Stimulated activated CD4-positive, alpha-beta T cell treated with anti-CD3 and anti-CD28 coated beads, Interleukin-1b, Interleukin-23, amount 100 ng/mL, for 24 hours (primary cell): Measurements from ENCODE around the gene GABRR1.
"Not testable (repeated sequence)": the region's sequence is repeated elsewhere in the genome, so short reads cannot be mapped to it uniquely, and the experiment has no call there.

Experiments
- DNase-seq, 4 experiments: peaks; one replicate each; pipeline ENCODE4 v3.0.0-alpha.2; 2020; ENCODE audit warnings: low read depth in 4 of 4, low spot score in 1 of 4

GABRR1 gene

GRCh38 chr6:89161326-89162046 is 55.7 kb downstream of the GABRR1 start:
- DNase-seq = no peak

GRCh38 chr6:89160331-89161092 is 56.6 kb downstream of the GABRR1 start:
- DNase-seq = no peak

- no peak for DNase-seq
These were observed 63.0 kb downstream of the GABRR1 start for GRCh38 chr6:89154131-89154530.

DNA sequence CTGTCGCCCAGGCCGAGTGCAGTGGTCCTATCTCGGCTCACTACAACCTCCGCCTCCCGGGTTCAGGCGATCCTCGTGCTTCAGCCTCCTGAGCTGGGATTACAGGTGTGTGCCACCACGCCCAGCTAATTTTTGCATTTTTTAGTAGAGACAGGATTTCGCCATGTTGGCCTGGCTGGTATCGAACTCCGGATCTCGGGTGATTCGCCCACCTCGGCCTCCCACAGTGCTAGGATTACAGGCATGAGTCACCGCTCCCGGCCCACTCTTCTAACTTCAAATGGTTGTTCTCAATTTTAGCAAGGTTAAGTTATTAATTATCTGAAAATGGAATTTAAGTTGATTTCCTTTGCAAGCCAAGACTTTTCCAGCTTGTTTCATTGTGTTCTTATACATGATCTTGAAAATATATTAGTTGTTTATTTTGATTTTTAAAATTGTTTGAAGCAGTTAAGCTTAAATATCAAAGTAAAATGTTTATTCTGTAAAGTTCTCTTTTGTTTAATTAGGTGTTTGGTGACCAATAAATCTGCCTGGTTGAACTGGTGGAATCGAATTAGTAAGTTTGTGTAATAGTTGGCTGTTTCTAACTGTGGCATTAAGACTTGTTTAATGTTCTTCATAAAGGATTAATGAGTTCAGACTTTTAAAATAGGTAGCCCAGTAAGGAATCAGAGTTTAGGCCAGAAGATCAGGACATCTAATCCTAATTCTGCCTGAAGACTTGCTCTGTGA is 69.0 kb downstream of the GABRR1 start:
- peak in 1 of 4 experiments; percentile 22 for DNase-seq

DNA sequence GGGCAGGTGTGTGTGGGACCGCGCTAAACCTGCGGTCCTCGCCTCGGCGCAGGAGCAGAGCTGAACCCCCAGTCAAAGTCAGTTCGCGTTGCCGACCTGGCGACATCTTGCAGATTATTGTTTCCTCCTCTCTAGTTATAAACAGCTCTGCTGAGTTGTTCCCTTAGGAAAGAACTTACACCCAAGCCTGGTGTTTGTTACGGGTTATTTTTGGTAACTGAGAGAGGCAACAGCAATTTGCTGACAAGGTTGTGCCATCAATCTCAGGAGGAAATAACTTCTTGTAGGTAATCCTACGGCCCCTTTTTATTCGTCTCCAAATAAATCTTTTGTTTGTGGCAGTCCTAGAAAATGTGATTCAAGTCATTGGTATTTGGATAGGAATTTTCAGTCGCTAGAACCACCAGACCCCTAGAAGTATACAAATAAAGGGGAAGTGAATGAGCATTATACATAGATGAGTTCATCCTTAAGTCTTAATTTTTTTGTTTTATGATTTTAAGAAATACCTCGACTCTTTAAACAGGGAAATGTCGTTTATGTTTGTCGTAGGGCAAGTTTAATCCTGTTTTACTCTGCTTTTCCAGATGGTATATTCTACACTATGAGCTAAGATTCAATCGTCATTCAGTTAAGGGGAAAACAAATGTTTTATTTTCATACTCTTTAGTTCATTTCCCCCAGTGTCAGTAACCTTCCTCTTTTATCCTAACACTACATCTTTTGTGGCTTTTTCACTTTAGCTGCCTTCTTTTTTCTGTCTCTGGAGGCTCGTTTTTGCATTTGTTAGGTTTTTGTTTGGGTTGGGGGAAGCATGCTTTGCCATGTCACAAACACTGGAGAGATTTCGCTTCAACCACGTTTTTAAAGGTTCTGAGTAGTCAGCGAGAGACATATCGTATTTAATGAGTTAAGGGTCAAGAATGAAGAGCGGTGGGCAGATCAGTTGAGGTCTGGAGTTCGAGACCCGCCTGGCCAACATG is 70.1 kb downstream of the GABRR1 start:
- DNase-seq = peak in 1 of 4 experiments; percentile 19

GRCh38 chr6:89145956-89146717 is 71.0 kb downstream of the GABRR1 start, which contains the start of gene PM20D2:
Gene PM20D2 (plus strand): TSS chr6:89146055. CDS start chr6:89146145, 90 bp downstream.
- DNase-seq = peak; percentile 11 to 70 (median 50)

- peak in 3 of 4 experiments; percentile 2 to 12 (median 9) for DNase-seq
These were observed 71.8 kb downstream of the GABRR1 start for GRCh38 chr6:89145091-89145955.

DNA sequence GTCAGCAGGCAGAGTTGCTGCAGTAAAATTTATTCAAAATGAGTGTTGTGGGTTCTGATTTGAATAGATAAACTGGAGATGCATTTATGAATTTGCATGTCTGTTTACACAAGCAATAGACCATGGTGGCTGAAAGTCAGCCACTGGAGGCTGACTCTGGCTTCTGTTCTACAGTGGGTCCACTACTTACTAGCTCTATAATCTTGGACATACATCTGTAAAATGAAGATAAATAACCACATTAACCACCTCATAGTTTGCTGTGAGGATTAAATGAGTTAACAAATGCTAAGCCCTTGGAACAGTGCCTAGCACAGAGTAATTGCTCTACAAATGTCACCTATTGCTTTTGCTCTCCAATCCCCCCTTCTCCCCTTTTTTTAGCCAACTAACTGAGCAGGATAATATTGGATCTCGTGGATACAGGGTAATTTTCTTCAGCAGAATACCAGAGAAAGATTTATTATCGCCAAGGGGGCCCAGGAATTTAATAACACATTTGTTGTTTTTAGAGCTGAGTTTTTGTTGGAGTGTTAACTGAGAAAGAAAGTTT is 72.7 kb downstream of the GABRR1 start:
- no peak for DNase-seq

DNA sequence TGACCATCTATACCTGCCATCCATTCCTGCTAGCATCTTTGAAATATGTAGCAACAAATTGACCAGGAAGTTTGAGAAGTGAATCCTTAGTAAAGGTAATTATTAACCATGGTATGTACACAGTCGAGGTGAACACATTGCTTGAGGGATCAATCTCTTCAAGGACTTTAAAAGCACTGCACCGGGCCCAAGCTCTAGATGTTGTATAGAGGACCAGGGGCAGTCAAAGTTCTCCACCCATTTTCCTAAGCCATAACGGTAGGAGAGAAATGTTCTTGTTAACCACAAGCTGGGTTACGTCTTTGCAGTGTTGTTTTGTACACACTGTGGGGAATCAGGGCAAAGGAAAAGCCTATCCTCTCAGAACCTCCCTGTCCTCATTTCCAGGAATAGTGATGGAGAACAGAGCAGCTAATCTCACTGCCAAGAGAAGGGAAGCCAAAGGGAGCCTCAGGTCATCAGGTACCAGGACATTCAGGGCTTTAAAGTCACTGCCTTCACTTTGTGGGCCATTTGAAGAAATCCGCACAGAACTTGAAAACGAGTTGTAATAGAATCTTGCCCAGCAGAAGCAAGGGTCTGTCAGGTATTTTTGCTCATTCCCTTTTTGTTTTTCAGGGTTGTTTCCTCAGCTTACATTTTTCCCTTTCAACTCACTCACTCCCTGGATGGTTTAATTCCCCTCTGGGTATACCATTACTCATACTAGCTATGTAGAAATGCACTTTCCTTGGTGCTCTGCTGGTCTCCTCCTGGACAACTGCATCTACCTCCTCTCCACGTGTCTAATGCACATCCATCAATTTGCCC is 76.6 kb downstream of the GABRR1 start:
- no peak for DNase-seq

DNA sequence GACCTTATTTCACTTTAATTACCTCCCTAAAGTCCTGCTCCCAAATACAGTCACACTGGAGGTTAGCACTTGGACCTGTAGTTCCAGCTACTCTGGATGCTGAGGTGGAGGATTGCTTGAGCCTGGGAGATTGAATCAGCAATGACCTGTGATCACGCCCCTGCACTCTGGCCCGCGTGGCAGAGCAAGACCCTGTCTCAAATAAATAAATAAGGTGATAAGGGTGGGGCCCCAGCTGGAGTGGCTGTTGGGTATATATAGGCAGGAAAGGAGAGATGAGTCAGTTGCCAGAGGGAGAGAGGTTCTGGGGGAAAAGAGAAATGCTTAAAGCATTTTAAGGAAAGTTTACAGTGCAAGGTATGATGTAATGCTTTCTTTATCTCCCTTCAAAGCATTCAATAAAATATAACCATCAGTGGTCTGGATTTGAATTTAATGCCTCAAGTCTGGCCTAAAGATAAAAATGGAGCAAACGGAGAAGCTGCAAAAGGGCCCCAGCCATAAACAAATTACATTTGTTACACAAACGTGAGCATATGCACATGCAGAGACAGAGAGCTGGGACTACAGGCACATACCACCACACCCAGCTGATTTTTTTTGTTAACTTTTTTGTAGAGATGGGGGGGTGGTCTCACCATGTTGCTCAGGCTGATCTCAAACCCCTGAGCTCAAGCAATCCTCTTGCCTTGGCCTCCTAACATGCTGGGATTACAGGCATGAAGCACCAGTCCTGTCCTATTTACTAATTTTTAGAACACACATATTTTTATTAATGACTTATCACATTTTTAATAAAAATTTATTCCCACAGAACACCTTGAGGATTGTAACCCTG is 77.4 kb downstream of the GABRR1 start:
- DNase-seq = no peak

- no peak for DNase-seq
These were observed 79.0 kb downstream of the GABRR1 start for GRCh38 chr6:89138173-89138572.

DNA sequence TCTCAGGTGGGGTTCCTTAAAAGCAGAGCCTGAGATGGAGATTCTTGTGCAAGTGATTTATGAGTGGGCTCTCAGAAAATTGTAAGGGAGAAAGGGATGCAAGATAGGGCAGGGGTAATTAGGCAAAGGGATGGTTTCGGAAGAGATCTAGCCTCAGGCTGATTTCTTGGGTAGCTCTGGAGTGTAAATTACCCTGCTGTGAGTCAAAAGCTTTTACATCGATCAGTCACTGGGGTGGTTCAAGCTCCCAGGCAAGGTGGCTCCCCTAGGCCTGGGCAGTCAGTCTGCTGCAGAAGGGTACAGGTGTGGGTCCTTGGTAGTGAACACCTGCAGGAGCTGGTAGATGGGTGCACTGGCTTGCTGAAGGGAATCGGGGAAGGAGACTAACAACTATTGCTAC is 82.4 kb downstream of the GABRR1 start:
- DNase-seq = no peak

DNA sequence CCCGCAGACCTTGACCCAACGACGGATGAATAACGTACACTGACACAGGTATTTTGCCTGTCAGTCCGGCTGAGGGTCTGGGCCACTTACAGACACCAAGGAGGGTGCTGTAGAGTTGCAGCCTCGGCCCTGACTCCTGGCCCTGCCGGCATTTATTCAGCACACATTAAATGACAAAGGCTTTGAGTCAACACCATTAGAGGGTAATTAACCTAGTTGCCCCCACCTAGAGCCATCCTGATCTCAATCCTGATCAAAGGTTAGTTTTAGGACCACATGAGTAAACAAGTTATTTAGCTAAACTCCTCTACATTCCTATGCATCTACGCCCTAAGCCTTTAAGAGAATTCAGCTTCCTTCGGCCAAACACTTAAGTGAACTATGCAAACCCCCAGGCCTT is 83.2 kb downstream of the GABRR1 start:
- no peak for DNase-seq

DNA sequence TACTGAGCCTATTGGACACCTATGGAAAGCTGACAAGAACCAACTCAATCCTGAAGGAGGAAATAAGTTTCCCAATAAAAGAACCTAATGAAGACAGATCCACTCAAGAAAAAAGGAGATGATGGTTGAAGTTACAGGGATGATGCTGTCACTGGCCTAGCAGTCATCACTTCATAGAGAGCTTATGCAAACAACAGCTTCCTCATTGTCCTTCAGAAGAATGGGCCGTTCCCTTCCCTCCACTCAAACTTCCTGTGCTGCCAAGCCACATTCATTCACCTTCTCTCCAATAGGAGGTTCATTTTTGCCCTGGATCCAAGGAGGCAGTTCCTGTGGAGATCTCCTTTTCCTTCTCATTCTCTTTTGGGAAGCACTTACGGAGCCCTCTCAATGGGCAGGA is 85.1 kb downstream of the GABRR1 start:
- DNase-seq = no peak

DNA sequence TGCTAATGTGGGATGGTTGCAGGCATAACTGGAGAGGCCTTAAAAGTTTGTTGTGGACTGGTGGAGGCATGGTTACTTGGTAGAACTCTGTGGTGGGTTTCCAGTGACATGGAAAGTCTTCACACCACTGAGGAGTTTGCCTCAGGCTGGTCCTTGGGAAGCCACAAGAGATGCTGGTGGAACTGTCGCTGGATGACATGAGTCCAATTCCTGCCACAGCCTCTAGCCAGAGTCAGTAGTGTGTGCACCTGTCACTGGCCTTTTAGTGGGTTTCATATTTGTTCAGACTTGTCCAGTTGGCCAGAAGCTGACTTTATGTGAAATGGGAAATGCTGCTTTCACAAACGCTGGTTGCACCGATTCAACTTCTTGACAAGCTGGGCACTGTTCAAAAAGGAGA is 85.6 kb downstream of the GABRR1 start:
- DNase-seq = no peak

DNA sequence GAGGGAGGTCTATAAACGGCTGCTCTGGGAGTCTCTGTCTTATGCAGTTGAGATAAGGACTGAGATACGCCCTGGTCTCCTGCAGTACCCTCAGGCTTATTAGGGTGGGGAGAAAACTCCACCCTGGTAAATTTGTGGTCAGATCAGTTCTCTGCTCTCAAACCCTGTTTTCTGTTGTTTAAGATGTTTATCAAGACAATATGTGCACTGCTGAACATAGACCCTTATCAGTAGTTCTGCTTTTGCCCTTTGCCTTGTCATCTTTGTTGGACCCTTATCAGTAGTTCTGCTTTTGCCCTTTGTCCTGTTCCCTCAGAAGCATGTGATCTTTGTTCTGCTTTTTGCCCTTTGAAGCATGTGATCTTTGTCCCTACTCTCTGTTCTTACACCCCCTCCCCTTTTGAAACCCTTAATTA is 88.9 kb downstream of the GABRR1 start:
- not testable (repeated sequence) for DNase-seq
